Measurements from ENCODE around the gene DSCAML1.

DNA sequence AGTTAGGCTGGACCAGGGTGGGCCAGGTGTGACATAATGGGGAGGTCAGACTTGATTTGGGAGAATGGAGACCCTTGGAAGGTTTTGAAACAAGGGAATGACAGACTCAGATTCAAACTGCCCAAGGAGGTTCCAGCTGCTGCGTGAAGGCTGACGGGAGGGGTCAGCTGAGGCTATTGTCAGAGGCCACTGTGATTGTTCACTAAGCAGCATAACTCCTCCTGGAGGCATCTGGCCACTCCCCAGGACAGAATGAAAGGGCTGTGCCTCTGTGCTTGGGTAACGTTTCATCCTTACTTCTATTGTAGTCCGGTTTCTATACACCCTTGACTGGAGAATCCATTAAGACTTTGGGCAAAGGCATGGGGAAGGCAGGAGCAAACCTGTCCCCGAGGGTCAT, 126.6 kb downstream of the DSCAML1 start:
- no peak for TF ChIP-seq CTCF (IDR thresholded peaks at IDR 0.05)
- TF ChIP-seq EP300 (IDR thresholded peaks at IDR 0.05), result no peak
